GM13977 (cell line): ENCODE measurements around the gene ASB8.
A peak's percentile ranks its signal among the peaks of the same experiment; 100 is the strongest.

Experiments
- DNase-seq: peaks from one replicate; pipeline ENCODE4 v3.0.0; 2012; ENCODE audit warnings: low spot score
- in situ Hi-C: fragments of 300-500 bp; cut with MboI; formaldehyde crosslinking; loops from one replicate; pipeline ENCODE4 v1.12.0; 2022; ENCODE audit warnings: low sequenced_read_pairs, low pct_unique_long_range_greater_than_20kb, mixed read lengths, inconsistent platforms; ENCODE audit not compliant: unreplicated experiment
- TF ChIP-seq, protein P1 (sequence below): IDR thresholded peaks from 2 replicates; pipeline ENCODE4 v1.5.1; 2012; ENCODE audit warnings: mild to moderate bottlenecking, control low read depth; ENCODE audit not compliant: insufficient read depth; ENCODE audit errors: extremely low read depth, missing control alignments

Gene ASB8

DNA sequence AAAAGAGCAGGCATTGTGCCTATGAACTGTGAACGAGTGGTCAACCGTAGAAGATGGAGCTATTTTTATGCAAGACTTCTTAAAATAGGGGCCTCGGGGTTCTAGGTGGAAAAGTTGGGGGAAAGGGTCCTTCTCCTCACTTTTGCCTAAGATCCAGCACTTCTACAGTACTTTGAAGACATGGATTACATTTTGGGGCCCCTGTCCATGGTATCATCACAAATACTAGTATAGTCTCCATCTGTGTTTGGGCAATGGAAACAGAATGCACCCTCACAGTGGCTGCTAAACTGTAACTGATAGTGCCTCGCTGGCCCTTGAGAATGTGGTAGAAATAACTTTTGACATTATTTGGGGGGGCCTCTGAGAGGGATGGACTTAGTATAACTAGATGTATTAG, 20.7 kb upstream of the ASB8 start:
- in situ Hi-C loops, result loop anchor here (25.0 kb wide), 1 partner anchor 434 kb away; no protein-coding TSS in a partner anchor
- TF ChIP-seq, protein P1, sequence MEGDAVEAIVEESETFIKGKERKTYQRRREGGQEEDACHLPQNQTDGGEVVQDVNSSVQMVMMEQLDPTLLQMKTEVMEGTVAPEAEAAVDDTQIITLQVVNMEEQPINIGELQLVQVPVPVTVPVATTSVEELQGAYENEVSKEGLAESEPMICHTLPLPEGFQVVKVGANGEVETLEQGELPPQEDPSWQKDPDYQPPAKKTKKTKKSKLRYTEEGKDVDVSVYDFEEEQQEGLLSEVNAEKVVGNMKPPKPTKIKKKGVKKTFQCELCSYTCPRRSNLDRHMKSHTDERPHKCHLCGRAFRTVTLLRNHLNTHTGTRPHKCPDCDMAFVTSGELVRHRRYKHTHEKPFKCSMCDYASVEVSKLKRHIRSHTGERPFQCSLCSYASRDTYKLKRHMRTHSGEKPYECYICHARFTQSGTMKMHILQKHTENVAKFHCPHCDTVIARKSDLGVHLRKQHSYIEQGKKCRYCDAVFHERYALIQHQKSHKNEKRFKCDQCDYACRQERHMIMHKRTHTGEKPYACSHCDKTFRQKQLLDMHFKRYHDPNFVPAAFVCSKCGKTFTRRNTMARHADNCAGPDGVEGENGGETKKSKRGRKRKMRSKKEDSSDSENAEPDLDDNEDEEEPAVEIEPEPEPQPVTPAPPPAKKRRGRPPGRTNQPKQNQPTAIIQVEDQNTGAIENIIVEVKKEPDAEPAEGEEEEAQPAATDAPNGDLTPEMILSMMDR, result no peak
- DNase-seq, result no peak

DNA sequence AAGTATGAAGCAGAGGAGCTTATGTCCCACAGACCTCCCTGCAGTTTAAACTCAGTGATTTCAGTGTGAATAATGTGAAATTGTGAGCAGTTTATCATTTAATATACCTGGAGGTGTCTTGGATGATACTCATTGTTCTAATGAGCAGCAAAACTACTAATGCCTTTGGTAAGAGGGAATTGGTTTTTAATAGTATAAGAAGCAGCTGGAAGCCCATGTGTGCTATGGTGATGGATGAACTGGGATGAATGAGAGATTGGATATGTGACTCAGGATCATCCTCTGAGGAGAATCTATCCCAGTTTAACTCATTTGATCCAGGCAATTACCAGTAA, 19.1 kb upstream of the ASB8 start:
- DNase-seq, result no peak
- in situ Hi-C loops, result loop anchor here (25.0 kb wide), 1 partner anchor 436 kb away; no protein-coding TSS in a partner anchor
- TF ChIP-seq, protein P1, result no peak

DNA sequence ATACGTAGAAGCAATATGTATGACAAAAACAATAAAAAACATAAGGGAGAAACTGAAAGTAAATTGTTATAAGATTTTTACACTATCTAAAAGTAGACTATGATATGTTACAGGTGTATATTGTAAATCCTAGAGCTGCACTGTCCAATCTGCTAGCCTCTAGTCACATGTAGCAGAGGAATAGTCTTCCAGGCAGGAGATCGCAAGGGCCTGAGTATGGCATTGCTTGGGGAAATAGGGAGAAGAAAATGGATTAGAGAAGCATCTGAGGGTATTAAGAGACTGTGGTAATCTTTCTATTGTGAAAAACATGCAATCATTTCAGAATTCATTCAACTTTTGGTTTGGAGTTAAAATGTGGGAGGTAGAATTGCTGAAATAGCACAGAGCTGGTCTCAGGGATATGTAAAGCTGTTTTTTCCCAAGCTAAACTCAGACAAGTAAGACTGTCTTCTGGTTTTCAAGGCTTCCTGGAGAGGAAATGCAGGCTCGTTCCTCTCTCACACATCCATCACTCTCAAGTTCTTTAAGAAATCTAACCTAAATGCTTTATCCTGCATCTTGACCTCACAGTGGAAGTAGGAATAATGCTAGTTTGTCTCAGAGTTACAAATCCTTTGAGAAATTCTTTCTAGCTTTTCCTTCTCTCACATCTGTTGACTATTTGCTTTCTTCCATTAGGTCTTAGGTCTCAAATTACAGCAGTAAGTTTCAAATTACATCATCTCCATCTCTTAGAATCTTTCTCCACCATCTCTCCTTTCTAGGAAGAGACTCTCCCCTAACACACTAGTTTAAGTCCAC, 18.5 kb upstream of the ASB8 start:
- in situ Hi-C loops, result loop anchor here (25.0 kb wide), 1 partner anchor 436 kb away; no protein-coding TSS in a partner anchor
- DNase-seq, result no peak
- TF ChIP-seq, protein P1, result no peak

DNA sequence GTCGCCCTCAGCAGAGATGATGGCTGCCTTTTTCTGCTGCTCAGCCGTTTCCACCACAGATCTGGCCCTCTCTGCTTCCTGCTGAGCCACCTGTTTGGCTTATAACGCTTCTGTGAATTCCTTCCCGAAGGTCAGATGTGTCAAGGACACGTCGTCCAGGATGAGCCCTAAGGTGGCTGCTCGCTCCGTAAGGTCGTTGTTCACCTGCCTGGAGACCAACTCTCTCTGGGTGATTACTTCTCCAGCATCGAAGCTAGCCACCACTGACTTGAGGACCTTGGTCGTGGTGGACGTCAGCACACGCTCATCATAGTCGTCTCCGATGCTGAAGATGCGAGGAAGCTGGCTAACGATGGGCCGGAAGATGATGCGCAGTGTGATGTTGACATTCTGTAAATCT, 11.7 kb upstream of the ASB8 start:
- in situ Hi-C loops, result loop anchor here (25.0 kb wide), 1 partner anchor 432 kb away; the partner anchor contains the start of gene ENDOU
- TF ChIP-seq, protein P1, result no peak
- DNase-seq, result no peak

DNA sequence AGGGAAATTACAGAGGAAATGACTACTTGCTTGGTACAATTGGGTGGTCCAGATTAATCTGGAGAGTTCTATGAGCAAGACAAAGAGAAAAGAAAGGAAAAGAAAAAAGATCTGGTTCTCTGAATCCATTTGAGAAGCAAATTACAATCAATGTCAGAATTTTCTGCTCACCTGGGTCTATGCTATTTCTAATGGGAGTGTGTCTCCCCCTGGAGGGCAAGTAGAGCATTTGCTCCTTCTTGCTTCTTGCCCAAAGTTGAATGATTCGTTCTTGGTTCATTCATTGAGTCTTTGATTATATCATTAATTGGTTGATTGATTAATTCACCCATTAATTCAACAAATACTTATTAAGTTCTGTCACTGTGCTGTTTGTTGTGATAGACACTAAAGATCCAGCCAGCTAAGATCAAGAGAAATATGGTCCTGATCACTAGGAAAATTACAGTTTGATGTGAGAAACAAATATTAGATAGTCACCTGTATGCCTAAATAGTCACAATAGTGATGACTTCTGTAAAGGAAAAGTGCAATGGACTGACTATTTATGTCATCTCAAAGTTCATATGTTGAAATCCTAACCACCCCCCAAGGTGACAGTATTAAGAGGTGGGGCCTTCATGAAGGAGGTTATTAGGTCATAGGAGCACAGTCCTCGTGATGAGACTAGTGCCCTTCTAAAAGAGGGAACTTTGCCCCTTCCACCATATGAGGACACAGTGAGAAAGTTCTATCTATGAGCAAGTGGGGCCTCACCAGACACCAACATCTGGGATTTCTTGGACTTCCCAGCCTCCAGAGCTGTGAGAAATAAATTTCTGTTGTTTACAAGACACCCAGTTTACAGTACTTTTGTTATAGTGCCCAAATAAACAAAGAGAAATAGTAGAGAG, 8.0 kb upstream of the ASB8 start:
- DNase-seq, result peak; percentile 69
- TF ChIP-seq, protein P1, result peak; percentile 87
- in situ Hi-C loops, result loop anchor here (25.0 kb wide), 1 partner anchor 428 kb away; the partner anchor contains the start of gene ENDOU

DNA sequence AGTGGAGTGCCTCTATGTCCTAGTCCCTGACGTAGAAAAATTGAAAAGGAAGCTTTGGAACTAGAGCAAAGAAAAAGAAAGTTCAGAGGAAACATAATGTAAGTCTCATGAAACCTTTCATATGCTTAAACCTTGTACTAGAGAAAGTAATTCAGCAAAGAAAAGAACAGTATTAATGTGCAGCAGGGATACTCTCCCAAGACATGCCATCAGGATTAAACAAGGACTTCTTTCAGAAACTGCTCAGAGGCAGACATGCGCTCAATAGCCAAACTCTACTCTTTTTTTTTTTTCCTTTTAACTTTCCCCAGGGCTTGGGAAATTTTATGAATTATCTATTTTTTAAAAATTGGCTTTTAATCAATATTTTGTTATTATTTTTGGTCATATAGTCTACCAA, 7.1 kb upstream of the ASB8 start:
- in situ Hi-C loops, result loop anchor here (25.0 kb wide), 1 partner anchor 427 kb away; the partner anchor contains the start of gene ENDOU
- DNase-seq, result no peak

More for the DNA sequence above, 7.1 kb upstream of the ASB8 start:
- TF ChIP-seq, protein P1, result no peak
